ENCODE measurements around the gene SVEP1.

DNA sequence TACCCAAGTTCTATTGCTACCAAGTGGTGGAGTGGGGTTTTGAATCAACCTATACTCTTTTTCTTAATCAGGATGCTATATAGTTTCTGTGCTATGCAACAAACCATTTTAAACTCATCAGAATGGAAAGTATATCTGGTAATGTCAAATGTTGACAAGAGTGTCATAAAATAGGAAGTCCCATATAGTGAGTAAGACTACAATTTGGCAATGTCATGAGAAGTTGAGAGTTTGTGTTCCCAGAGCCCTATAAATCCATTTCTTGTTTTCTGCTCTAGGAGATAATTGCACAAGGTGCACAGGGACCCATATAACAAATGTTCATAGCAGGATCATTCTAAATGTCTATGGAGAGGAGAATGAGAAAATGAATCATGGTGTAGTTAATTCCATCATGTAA is 132.1 kb downstream of the SVEP1 start:
- TF ChIP-seq, protein P1, sequence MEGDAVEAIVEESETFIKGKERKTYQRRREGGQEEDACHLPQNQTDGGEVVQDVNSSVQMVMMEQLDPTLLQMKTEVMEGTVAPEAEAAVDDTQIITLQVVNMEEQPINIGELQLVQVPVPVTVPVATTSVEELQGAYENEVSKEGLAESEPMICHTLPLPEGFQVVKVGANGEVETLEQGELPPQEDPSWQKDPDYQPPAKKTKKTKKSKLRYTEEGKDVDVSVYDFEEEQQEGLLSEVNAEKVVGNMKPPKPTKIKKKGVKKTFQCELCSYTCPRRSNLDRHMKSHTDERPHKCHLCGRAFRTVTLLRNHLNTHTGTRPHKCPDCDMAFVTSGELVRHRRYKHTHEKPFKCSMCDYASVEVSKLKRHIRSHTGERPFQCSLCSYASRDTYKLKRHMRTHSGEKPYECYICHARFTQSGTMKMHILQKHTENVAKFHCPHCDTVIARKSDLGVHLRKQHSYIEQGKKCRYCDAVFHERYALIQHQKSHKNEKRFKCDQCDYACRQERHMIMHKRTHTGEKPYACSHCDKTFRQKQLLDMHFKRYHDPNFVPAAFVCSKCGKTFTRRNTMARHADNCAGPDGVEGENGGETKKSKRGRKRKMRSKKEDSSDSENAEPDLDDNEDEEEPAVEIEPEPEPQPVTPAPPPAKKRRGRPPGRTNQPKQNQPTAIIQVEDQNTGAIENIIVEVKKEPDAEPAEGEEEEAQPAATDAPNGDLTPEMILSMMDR (IDR thresholded peaks at IDR 0.05): no peak
- TF ChIP-seq POLR2A (IDR thresholded peaks at IDR 0.05): no peak
